ENCODE results near the gene ABCD3.

The ABCD3 gene

DNA sequence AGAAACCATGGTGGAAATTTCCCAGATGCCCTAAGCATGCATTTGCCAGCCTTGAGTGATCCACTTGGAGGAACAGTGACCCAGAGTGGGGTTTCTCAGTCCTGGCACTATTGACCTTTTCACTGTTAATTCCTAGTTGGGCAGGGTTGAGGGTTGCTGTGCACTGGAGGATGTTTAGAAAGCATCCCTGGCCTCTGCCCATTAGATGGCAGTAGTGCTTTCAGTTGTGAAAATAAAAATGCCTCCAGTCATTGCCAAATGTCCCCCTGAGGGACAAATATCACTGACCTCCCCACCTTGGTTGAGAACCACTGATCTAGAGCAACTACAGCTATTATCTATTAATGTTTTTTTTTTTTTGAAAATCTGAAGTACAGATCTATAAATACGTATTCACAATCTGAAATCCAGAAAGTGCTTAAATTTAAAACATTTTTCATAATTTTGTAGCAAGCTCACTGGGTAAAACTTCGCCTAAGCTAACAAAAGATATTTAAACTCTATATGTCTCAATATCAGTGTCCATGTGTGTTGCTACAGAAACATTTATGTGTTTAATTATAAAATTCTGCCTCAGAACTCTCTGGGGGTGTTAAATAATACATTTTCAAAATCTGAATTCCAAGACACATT lies 96.0 kb downstream of the ABCD3 start:
- DNase-seq, result no peak

GRCh38 chr1:94515296-94515947 lies 97.2 kb downstream of the ABCD3 start:
- intact Hi-C loops (cut with DNase I; ENCODE audit: low total_unique reads), result no loop called here
- TF ChIP-seq CTCF (IDR thresholded peaks at IDR 0.05), result no peak

More for the DNA sequence above, 96.0 kb downstream of the ABCD3 start:
- Histone ChIP-seq H3K27me3 (no peaks in the 10 kb centered on the region), H3K9me3 (no peaks in the 10 kb centered on the region), H3K36me3 (peaks cover 0 to 4% (median 4%) of the 10 kb centered on the region in 3 donors), H3K27ac (no peak overlapping the region), H3K4me3 (no peak overlapping the region), H3K4me1 (no peaks in the 10 kb centered on the region)
- TF ChIP-seq CTCF (IDR thresholded peaks at IDR 0.05), result peak; percentile 37 to 48
- intact Hi-C loops (cut with DNase I; ENCODE audit: low total_unique reads), result no loop called here

DNA sequence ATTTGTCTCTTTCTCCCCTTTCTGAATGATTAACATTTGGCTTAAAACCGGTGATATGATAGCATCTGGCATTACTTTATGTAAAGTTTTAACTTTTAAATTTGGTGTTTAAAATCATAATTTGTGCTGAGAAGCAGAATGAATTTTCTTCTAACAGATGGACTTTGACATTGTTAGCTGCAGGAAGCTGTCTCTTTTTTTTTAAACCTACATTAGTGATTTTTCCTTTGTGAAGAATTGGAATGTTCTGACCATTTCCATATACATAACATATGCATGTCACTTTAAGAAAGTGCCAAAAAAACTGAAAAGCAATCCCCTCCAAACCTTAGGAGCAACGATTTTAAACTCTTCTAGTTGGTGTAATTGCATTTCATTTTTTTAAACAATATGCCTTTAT lies 101.2 kb downstream of the ABCD3 start:
- Histone ChIP-seq H3K4me1 (no peaks in the 10 kb centered on the region), H3K9me3 (no peaks in the 10 kb centered on the region), H3K27me3 (no peaks in the 10 kb centered on the region), H3K27ac (no peak overlapping the region), H3K36me3 (peaks cover 0 to 4% (median 0%) of the 10 kb centered on the region in 3 donors), H3K4me3 (no peak overlapping the region)
- no peak for TF ChIP-seq CTCF (IDR thresholded peaks at IDR 0.05)
- intact Hi-C loops (cut with DNase I; ENCODE audit: low total_unique reads), result no loop called here
- no peak for DNase-seq

More at GRCh38 chr1:94515296-94515947, 97.2 kb downstream of the ABCD3 start:
- no peaks in the 10 kb centered on the region for H3K27me3 ChIP-seq
- no peaks in the 10 kb centered on the region for H3K4me1 ChIP-seq
- H3K9me3 ChIP-seq, result no peaks in the 10 kb centered on the region
- H3K27ac ChIP-seq, result no peak overlapping the region
- H3K36me3 ChIP-seq, result peaks cover 0 to 4% (median 4%) of the 10 kb centered on the region in 3 donors
- DNase-seq, result no peak
- H3K4me3 ChIP-seq, result no peak overlapping the region

- intact Hi-C loops (cut with DNase I; ENCODE audit: low total_unique reads), result loop anchor here (5.0 to 10.0 kb wide), 2 partner anchors 280 to 512 kb away; no protein-coding TSS in a partner anchor
- no peak for DNase-seq
- no peaks in the 10 kb centered on the region for H3K4me1 ChIP-seq
Measured at GRCh38 chr1:94522304-94522703, 104.1 kb downstream of the ABCD3 start.

GRCh38 chr1:94524531-94524930 lies 106.3 kb downstream of the ABCD3 start:
- Histone ChIP-seq H3K4me1 (no peaks in the 10 kb centered on the region), H3K36me3 (no peaks in the 10 kb centered on the region), H3K27ac (no peak overlapping the region), H3K27me3 (no peaks in the 10 kb centered on the region), H3K4me3 (no peak overlapping the region), H3K9me3 (no peaks in the 10 kb centered on the region)
- no peak for TF ChIP-seq CTCF (IDR thresholded peaks at IDR 0.05)
- intact Hi-C loops (cut with DNase I; ENCODE audit: low total_unique reads), result loop anchor here (5.0 to 10.0 kb wide), 2 partner anchors 278 to 510 kb away; no protein-coding TSS in a partner anchor
- no peak for DNase-seq

More at GRCh38 chr1:94522304-94522703, 104.1 kb downstream of the ABCD3 start:
- Histone ChIP-seq H3K27ac (no peak overlapping the region), H3K36me3 (peaks cover 0 to 3% (median 0%) of the 10 kb centered on the region in 3 donors), H3K27me3 (no peaks in the 10 kb centered on the region), H3K4me3 (no peak overlapping the region), H3K9me3 (no peaks in the 10 kb centered on the region)
- TF ChIP-seq CTCF (IDR thresholded peaks at IDR 0.05), result peak; percentile 53 to 58

Data from tibial artery (tissue), 4 donors.